ENCODE measurements around the gene FBN1.

The FBN1 gene

GRCh38 chr15:48645558-48646330 lies at the start of gene FBN1:
Gene FBN1 (minus strand): TSS chr15:48645709. CDS start chr15:48644769, 940 bp downstream.
- DNase-seq, result no peak

- no peak for DNase-seq
Measured at GRCh38 chr15:48693484-48693883, 48.0 kb upstream of the FBN1 start.

GRCh38 chr15:48688493-48688892 lies 43.0 kb upstream of the FBN1 start:
- DNase-seq, result no peak

GRCh38 chr15:48683991-48684765 lies 38.7 kb upstream of the FBN1 start:
- no peak for DNase-seq

- DNase-seq, result no peak
Measured at GRCh38 chr15:48682942-48683651, 37.6 kb upstream of the FBN1 start.

GRCh38 chr15:48681353-48681752 lies 35.8 kb upstream of the FBN1 start:
- DNase-seq, result no peak

- no peak for DNase-seq
Measured at GRCh38 chr15:48680841-48681240, 35.3 kb upstream of the FBN1 start.

GRCh38 chr15:48679952-48680351 lies 34.4 kb upstream of the FBN1 start:
- DNase-seq, result no peak

GRCh38 chr15:48678851-48679250 lies 33.3 kb upstream of the FBN1 start:
- DNase-seq, result no peak

GRCh38 chr15:48677821-48678220 lies 32.3 kb upstream of the FBN1 start:
- DNase-seq, result no peak

- DNase-seq, result no peak
Measured at GRCh38 chr15:48675436-48675835, 29.9 kb upstream of the FBN1 start.

GRCh38 chr15:48674876-48675275 lies 29.4 kb upstream of the FBN1 start:
- DNase-seq, result no peak

- DNase-seq, result no peak
Measured at GRCh38 chr15:48672206-48672605, 26.7 kb upstream of the FBN1 start.

- DNase-seq, result no peak
Measured at GRCh38 chr15:48671103-48672022, 25.9 kb upstream of the FBN1 start.

- no peak for DNase-seq
Measured at GRCh38 chr15:48667701-48668100, 22.2 kb upstream of the FBN1 start.

- no peak for DNase-seq
Measured at GRCh38 chr15:48664436-48664835, 18.9 kb upstream of the FBN1 start.

GRCh38 chr15:48657950-48658591 lies 12.6 kb upstream of the FBN1 start:
- DNase-seq, result no peak

- DNase-seq, result no peak
Measured at GRCh38 chr15:48654801-48655200, 9.3 kb upstream of the FBN1 start.

GRCh38 chr15:48653913-48654670 lies 8.6 kb upstream of the FBN1 start:
- DNase-seq, result no peak

- no peak for DNase-seq
Measured at GRCh38 chr15:48653216-48653615, 7.7 kb upstream of the FBN1 start.

GRCh38 chr15:48652510-48653076 lies 7.1 kb upstream of the FBN1 start:
- DNase-seq, result no peak
